Calu3 (cell line): Measurements from ENCODE around the gene HS6ST1. TPM values are rescaled to one million over a fixed set of nuclear protein-coding genes. Genes with fewer than 3 reads are reported as not detected.

Experiments
- BruUV-seq: library from RNA; stranded (reverse); fragments of 400-500 nt; replicated peaks from 2 replicates; lab custom pipeline; 2021; lab: Mats Ljungman, UMichigan
- CTCF ChIA-PET: fragments of 300-600 bp; sonication (Branson Sonifier 250); formaldehyde crosslinking; loops from one replicate; lab custom pipeline; 2022; ENCODE audit warnings: antibody characterized with exemption; lab: Charles Lee
- DNase-seq: peaks from one replicate; pipeline ENCODE4 v3.0.0; 2022
- H3K27ac Mint-ChIP-seq: one replicate; pipeline ENCODE4 v1.8.0; 2022; ENCODE audit warnings: mixed read lengths; ENCODE audit not compliant: unreplicated experiment
- H3K27me3 Mint-ChIP-seq: one replicate; pipeline ENCODE4 v1.8.0; 2022; ENCODE audit warnings: mixed read lengths; ENCODE audit not compliant: unreplicated experiment
- H3K36me3 Mint-ChIP-seq: one replicate; pipeline ENCODE4 v1.8.0; 2022; ENCODE audit warnings: mild to moderate bottlenecking, moderate library complexity, mixed read lengths; ENCODE audit not compliant: insufficient read depth, unreplicated experiment
- H3K4me1 Mint-ChIP-seq: one replicate; pipeline ENCODE4 v1.8.0; 2022; ENCODE audit warnings: mild to moderate bottlenecking, low read depth, mixed read lengths; ENCODE audit not compliant: unreplicated experiment
- H3K4me3 Mint-ChIP-seq: one replicate; pipeline ENCODE4 v1.8.0; 2022; ENCODE audit warnings: mild to moderate bottlenecking, low read depth, moderate library complexity, mixed read lengths; ENCODE audit not compliant: unreplicated experiment
- H3K9me3 Mint-ChIP-seq: one replicate; pipeline ENCODE4 v1.8.0; 2022; ENCODE audit warnings: low read depth, mixed read lengths; ENCODE audit not compliant: unreplicated experiment
- CTCF ChIP-seq: fragments of 200-600 bp; IDR thresholded peaks from one replicate; pipeline ENCODE4 v1.8.0; 2022; ENCODE audit warnings: antibody characterized with exemption; ENCODE audit not compliant: unreplicated experiment
- intact Hi-C: fragments of 100-400 bp; cut with micrococcal nuclease; formaldehyde crosslinking; loops from one replicate; pipeline ENCODE4 v1.10.0; 2022; ENCODE audit not compliant: unreplicated experiment
- total RNA-seq: library from RNA; stranded (reverse); gene quantifications from 2 replicates; pipeline ENCODE4 v1.2.3, GENCODE V29; 2022

HS6ST1 gene
- total RNA-seq, 1 experiment from 2014 or later, result 34.6 TPM

- Mint-ChIP-seq H3K9me3 (peaks cover 8% of the 10 kb centered on the region), H3K4me1 (no peaks in the 10 kb centered on the region), H3K27ac (no peak overlapping the region), H3K4me3 (no peak overlapping the region), H3K36me3 (no peaks in the 10 kb centered on the region), H3K27me3 (no peaks in the 10 kb centered on the region)
- no peak for TF ChIP-seq CTCF
- no TSS peak for BruUV-seq
- DNase-seq, result no peak
- intact Hi-C loops, result no loop called here
- CTCF ChIA-PET, result no interaction called here
Observed at GRCh38 chr2:128330583-128330982, 11.9 kb upstream of the HS6ST1 start.

GRCh38 chr2:128329607-128330006 lies 10.9 kb upstream of the HS6ST1 start:
- Mint-ChIP-seq H3K4me1 (no peaks in the 10 kb centered on the region), H3K27ac (no peak overlapping the region), H3K36me3 (no peaks in the 10 kb centered on the region), H3K4me3 (no peak overlapping the region), H3K27me3 (no peaks in the 10 kb centered on the region), H3K9me3 (peaks cover 8% of the 10 kb centered on the region)
- CTCF ChIA-PET, result no interaction called here
- no peak for DNase-seq
- no TSS peak for BruUV-seq
- intact Hi-C loops, result no loop called here
- TF ChIP-seq CTCF, result no peak

- CTCF ChIA-PET, result no interaction called here
- Mint-ChIP-seq H3K36me3 (no peaks in the 10 kb centered on the region), H3K27me3 (no peaks in the 10 kb centered on the region), H3K9me3 (peaks cover 8% of the 10 kb centered on the region), H3K27ac (no peak overlapping the region), H3K4me1 (no peaks in the 10 kb centered on the region), H3K4me3 (no peak overlapping the region)
- intact Hi-C loops, result no loop called here
- DNase-seq, result no peak
- no TSS peak for BruUV-seq
- TF ChIP-seq CTCF, result no peak
Observed at GRCh38 chr2:128327180-128327964, 8.7 kb upstream of the HS6ST1 start.

GRCh38 chr2:128326346-128326745 lies 7.7 kb upstream of the HS6ST1 start:
- no peak for DNase-seq
- H3K4me1 Mint-ChIP-seq, result no peaks in the 10 kb centered on the region
- no peak for TF ChIP-seq CTCF
- intact Hi-C loops, result no loop called here
- no TSS peak for BruUV-seq
- H3K27ac Mint-ChIP-seq, result no peak overlapping the region
- no peaks in the 10 kb centered on the region for H3K27me3 Mint-ChIP-seq
- CTCF ChIA-PET, result no interaction called here
- H3K36me3 Mint-ChIP-seq, result no peaks in the 10 kb centered on the region
- no peak overlapping the region for H3K4me3 Mint-ChIP-seq
- H3K9me3 Mint-ChIP-seq, result no peaks in the 10 kb centered on the region
